Calu3 (cell line): ENCODE data around the gene MTCL3.

Source experiments
- BruUV-seq: library from RNA; stranded (reverse); fragments of 400-500 nt; replicated peaks from 2 replicates; lab custom pipeline; 2021; lab: Mats Ljungman, UMichigan
- CTCF ChIA-PET: fragments of 300-600 bp; sonication (Branson Sonifier 250); formaldehyde crosslinking; loops from one replicate; lab custom pipeline; 2022; ENCODE audit warnings: antibody characterized with exemption; lab: Charles Lee
- DNase-seq: peaks from one replicate; pipeline ENCODE4 v3.0.0; 2022
- H3K27ac Mint-ChIP-seq: one replicate; pipeline ENCODE4 v1.8.0; 2022; ENCODE audit warnings: mixed read lengths; ENCODE audit not compliant: unreplicated experiment
- H3K27me3 Mint-ChIP-seq: one replicate; pipeline ENCODE4 v1.8.0; 2022; ENCODE audit warnings: mixed read lengths; ENCODE audit not compliant: unreplicated experiment
- H3K36me3 Mint-ChIP-seq: one replicate; pipeline ENCODE4 v1.8.0; 2022; ENCODE audit warnings: mild to moderate bottlenecking, moderate library complexity, mixed read lengths; ENCODE audit not compliant: insufficient read depth, unreplicated experiment
- H3K4me1 Mint-ChIP-seq: one replicate; pipeline ENCODE4 v1.8.0; 2022; ENCODE audit warnings: mild to moderate bottlenecking, low read depth, mixed read lengths; ENCODE audit not compliant: unreplicated experiment
- H3K4me3 Mint-ChIP-seq: one replicate; pipeline ENCODE4 v1.8.0; 2022; ENCODE audit warnings: mild to moderate bottlenecking, low read depth, moderate library complexity, mixed read lengths; ENCODE audit not compliant: unreplicated experiment
- H3K9me3 Mint-ChIP-seq: one replicate; pipeline ENCODE4 v1.8.0; 2022; ENCODE audit warnings: low read depth, mixed read lengths; ENCODE audit not compliant: unreplicated experiment
- intact Hi-C: fragments of 100-400 bp; cut with micrococcal nuclease; formaldehyde crosslinking; loops from one replicate; pipeline ENCODE4 v1.10.0; 2022; ENCODE audit not compliant: unreplicated experiment
- TF ChIP-seq, protein P1 (sequence below): fragments of 200-600 bp; IDR thresholded peaks from one replicate; pipeline ENCODE4 v1.8.0; 2022; ENCODE audit warnings: antibody characterized with exemption; ENCODE audit not compliant: unreplicated experiment

Gene MTCL3

DNA sequence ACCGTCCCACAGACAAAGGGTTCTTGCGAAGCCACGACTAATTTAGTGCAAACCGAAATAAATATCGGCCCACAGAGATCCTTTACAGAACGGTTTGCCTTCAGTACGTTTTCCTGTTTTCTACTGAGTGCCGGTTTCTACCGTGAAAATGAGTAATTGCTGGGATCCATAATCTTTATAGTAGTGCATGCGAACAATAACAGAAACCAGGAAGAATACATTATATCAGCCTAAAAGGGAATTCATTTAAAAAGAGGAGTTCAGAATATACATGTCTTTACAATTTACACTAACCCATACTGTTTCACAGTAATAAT, 292 bp upstream of the MTCL3 start:
- peaks cover 19% of the 10 kb centered on the region for H3K36me3 Mint-ChIP-seq
- H3K4me1 Mint-ChIP-seq, result no peaks in the 10 kb centered on the region
- H3K27me3 Mint-ChIP-seq, result peaks cover 22% of the 10 kb centered on the region
- H3K9me3 Mint-ChIP-seq, result no peaks in the 10 kb centered on the region
- BruUV-seq, result no TSS peak
- no peak for DNase-seq
- peak overlapping the region; percentile 64 for H3K4me3 Mint-ChIP-seq
- intact Hi-C loops, result loop anchor here (5.0 kb wide), 1 partner anchor 37 kb away; no protein-coding TSS in a partner anchor
- TF ChIP-seq, protein P1, sequence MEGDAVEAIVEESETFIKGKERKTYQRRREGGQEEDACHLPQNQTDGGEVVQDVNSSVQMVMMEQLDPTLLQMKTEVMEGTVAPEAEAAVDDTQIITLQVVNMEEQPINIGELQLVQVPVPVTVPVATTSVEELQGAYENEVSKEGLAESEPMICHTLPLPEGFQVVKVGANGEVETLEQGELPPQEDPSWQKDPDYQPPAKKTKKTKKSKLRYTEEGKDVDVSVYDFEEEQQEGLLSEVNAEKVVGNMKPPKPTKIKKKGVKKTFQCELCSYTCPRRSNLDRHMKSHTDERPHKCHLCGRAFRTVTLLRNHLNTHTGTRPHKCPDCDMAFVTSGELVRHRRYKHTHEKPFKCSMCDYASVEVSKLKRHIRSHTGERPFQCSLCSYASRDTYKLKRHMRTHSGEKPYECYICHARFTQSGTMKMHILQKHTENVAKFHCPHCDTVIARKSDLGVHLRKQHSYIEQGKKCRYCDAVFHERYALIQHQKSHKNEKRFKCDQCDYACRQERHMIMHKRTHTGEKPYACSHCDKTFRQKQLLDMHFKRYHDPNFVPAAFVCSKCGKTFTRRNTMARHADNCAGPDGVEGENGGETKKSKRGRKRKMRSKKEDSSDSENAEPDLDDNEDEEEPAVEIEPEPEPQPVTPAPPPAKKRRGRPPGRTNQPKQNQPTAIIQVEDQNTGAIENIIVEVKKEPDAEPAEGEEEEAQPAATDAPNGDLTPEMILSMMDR, result no peak
- no peak overlapping the region for H3K27ac Mint-ChIP-seq
- CTCF ChIA-PET, result interaction anchor here (0.7 to 1.0 kb wide), 4 partner anchors 8 to 588 kb away, joined by 3 to 8 read pairs (median 3); no protein-coding TSS in a partner anchor

DNA sequence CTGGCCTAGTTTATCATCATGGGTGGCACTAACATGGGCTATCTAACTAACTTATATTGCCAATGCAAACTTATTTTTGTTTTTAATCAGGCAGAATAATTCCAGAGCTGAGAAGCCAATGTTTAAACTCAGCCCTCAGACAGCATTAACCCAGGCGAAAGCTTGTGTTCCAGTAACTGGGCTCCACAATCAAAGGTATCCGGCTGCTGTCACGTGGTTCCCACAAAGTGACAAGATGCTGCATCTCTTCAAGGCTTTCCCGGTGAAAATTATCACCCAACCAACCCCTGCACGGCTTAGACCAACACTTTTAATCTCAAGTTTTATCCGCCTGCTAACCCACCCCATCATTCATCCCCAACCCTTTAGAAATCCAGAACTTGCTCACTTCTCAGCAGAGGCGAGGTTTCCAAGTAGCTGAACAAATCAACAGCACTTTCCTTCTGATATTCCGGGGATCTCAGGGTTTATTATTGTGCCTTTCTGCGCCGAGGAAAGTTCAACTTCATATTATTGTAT, 885 bp downstream of the MTCL3 start:
- no peaks in the 10 kb centered on the region for H3K9me3 Mint-ChIP-seq
- no peaks in the 10 kb centered on the region for H3K4me1 Mint-ChIP-seq
- peaks cover 22% of the 10 kb centered on the region for H3K27me3 Mint-ChIP-seq
- no peak overlapping the region for H3K27ac Mint-ChIP-seq
- no TSS peak for BruUV-seq
- TF ChIP-seq, protein P1, result no peak
- no peak for DNase-seq
- H3K4me3 Mint-ChIP-seq, result peak overlapping the region; percentile 64
- peaks cover 19% of the 10 kb centered on the region for H3K36me3 Mint-ChIP-seq
- CTCF ChIA-PET, result no interaction called here
- intact Hi-C loops, result loop anchor here (5.0 kb wide), 1 partner anchor 36 kb away; no protein-coding TSS in a partner anchor

DNA sequence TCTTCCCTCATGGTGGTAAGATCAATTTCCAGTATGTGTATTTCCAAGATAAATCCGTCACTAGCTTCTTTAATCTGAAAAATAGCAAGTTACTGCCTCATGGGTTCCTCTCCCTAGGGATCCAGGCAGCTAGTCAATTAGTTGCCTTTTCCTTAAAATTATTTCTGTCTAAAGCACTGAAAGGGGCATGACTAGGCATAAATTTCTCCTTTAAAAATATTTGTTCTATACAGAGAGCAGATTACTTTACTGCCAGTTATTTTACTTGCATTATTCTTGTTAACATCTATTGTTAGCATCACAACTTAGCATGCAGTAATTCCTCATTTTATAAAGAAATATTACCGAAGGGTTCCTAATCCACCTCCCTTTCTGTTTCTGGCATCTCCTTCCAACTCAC, 1.4 kb downstream of the MTCL3 start:
- Mint-ChIP-seq H3K27ac (no peak overlapping the region), H3K27me3 (peaks cover 22% of the 10 kb centered on the region), H3K4me3 (no peak overlapping the region), H3K4me1 (no peaks in the 10 kb centered on the region), H3K36me3 (peaks cover 19% of the 10 kb centered on the region), H3K9me3 (no peaks in the 10 kb centered on the region)
- intact Hi-C loops, result loop anchor here (5.0 kb wide), 1 partner anchor 35 kb away; no protein-coding TSS in a partner anchor
- TF ChIP-seq, protein P1, result no peak
- CTCF ChIA-PET, result interaction anchor here (1.6 kb wide), 1 partner anchor 21 kb away, joined by 10 read pairs; no protein-coding TSS in a partner anchor
- no TSS peak for BruUV-seq
- no peak for DNase-seq

DNA sequence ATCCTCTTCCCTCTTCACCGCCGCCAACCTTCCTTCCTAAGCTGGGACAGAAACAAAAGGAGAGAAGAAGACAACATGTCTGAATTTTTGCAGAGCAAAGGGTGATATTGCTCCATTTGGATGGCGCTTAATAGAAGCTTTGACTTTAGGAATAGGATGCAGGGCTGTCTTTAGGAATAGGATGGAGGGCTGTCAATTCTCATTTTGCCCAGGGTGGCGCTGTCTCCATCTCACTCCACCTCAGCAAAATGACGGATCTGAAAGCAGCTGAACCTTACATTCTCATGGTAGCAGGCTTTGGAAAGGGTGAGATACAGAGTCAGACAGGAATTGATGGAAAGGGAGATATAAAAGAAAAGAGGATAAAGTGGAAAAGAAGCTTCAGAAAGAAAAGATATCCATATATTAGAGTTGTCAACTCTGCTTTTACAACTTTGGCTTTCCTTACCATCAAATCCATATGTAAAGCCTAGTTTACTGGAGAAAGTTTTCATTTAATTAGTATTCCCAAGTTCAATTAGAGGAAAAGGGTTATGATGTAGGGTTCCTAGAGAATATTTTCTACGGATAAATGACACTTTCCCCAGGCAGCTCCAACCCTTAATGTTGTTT, 2.4 kb downstream of the MTCL3 start:
- no peak overlapping the region for H3K27ac Mint-ChIP-seq
- H3K36me3 Mint-ChIP-seq, result peaks cover 19% of the 10 kb centered on the region
- H3K27me3 Mint-ChIP-seq, result peaks cover 22% of the 10 kb centered on the region
- CTCF ChIA-PET, result interaction anchor here (0.7 to 2.2 kb wide), 6 partner anchors 19 to 50 kb away, joined by 3 to 10 read pairs (median 4); no protein-coding TSS in a partner anchor
- intact Hi-C loops, result loop anchor here (5.0 kb wide), 1 partner anchor 34 kb away; no protein-coding TSS in a partner anchor
- H3K9me3 Mint-ChIP-seq, result no peaks in the 10 kb centered on the region
- DNase-seq, result peak; percentile 41
- no peaks in the 10 kb centered on the region for H3K4me1 Mint-ChIP-seq
- peak overlapping the region; percentile 75 for H3K4me3 Mint-ChIP-seq
- BruUV-seq, result no TSS peak
- TF ChIP-seq, protein P1, result peak; percentile 65
